IMR-90 (cell line): ENCODE measurements around the gene JPT2. TPM values are rescaled to one million over a fixed set of nuclear protein-coding genes. Genes with fewer than 3 reads are reported as not detected.

ENCODE experiments used
- ATAC-seq: fragments of 200-7000 bp; cut with Tn5 transposase; 2 replicates; pipeline ENCODE4 v1.9.1; 2020; ENCODE audit warnings: low read depth, mild to moderate bottlenecking, moderate library complexity
- BruUV-seq: library from RNA; stranded (reverse); fragments of 400-500 nt; replicated peaks from 2 replicates; lab custom pipeline; 2021; lab: Mats Ljungman, UMichigan
- CTCF ChIA-PET: fragments of 300-600 bp; formaldehyde crosslinking; extraction: SDS; loops from one replicate; lab custom pipeline; 2021; ENCODE audit warnings: antibody characterized with exemption; lab: Yijun Ruan, JAX
- POLR2A ChIA-PET: fragments of 300-600 bp; sonication (Branson Sonifier 250); formaldehyde crosslinking; loops from one replicate; lab custom pipeline; 2022; ENCODE audit warnings: antibody characterized with exemption; ENCODE audit not compliant: unreplicated experiment; lab: Charles Lee
- DNase-seq: peaks from one replicate; pipeline ENCODE4 v3.0.0; 2013
- H2AFZ ChIP-seq: replicated peaks from 2 replicates; pipeline ENCODE3; 2013; ENCODE audit warnings: low read length, mild to moderate bottlenecking; ENCODE audit not compliant: poor library complexity
- H2AK5ac ChIP-seq: 2 replicates; pipeline ENCODE4 v1.6.1; 2013; ENCODE audit warnings: low read depth, low read length, inconsistent platforms
- H2AK9ac ChIP-seq: replicated peaks from 2 replicates; pipeline ENCODE3; 2013; ENCODE audit warnings: mild to moderate bottlenecking, low read depth, low read length, moderate library complexity; ENCODE audit not compliant: poor library complexity
- H2BK120ac ChIP-seq: 2 replicates; pipeline ENCODE4 v1.6.1; 2013; ENCODE audit warnings: low read depth, low read length, inconsistent platforms
- H2BK15ac ChIP-seq: 3 replicates; pipeline ENCODE4 v1.6.1; 2013; ENCODE audit warnings: low read depth, low read length, inconsistent platforms
- H2BK20ac ChIP-seq: 2 replicates; pipeline ENCODE4 v1.6.1; 2013; ENCODE audit warnings: low read depth, mild to moderate bottlenecking, inconsistent platforms, low read length, moderate library complexity
- H2BK5ac ChIP-seq: 2 replicates; pipeline ENCODE4 v1.6.1; 2013; ENCODE audit warnings: mild to moderate bottlenecking, low read depth, low read length, inconsistent platforms; ENCODE audit not compliant: poor library complexity, severe bottlenecking
- H3K14ac ChIP-seq: replicated peaks from 2 replicates; pipeline ENCODE4 v1.6.1; 2013; ENCODE audit warnings: low read depth, low read length, inconsistent platforms
- H3K18ac ChIP-seq: 2 replicates; pipeline ENCODE4 v1.6.1; 2013; ENCODE audit warnings: low read depth, low read length, control low read depth
- H3K23ac ChIP-seq: 2 replicates; pipeline ENCODE4 v1.6.1; 2013; ENCODE audit warnings: low read depth, low read length, inconsistent platforms
- H3K27ac ChIP-seq: 2 replicates; pipeline ENCODE4 v1.5.1; 2013; ENCODE audit warnings: mild to moderate bottlenecking, control low read depth, low read length; ENCODE audit not compliant: insufficient read depth
- H3K27me3 ChIP-seq: 2 replicates; pipeline ENCODE4 v1.6.1; 2013; ENCODE audit warnings: low read length; ENCODE audit not compliant: control insufficient read depth, insufficient read depth
- H3K36me3 ChIP-seq: 2 replicates; pipeline ENCODE4 v1.6.1; 2013; ENCODE audit warnings: low read length, mixed read lengths; ENCODE audit not compliant: control insufficient read depth, insufficient read depth
- H3K4ac ChIP-seq: 2 replicates; pipeline ENCODE4 v1.6.1; 2013; ENCODE audit warnings: low read depth, low read length, inconsistent platforms
- H3K4me1 ChIP-seq: 2 replicates; pipeline ENCODE4 v1.6.1; 2013; ENCODE audit warnings: low read length, mixed read lengths; ENCODE audit not compliant: control insufficient read depth, insufficient read depth
- H3K4me2 ChIP-seq: 2 replicates; pipeline ENCODE4 v1.6.1; 2013; ENCODE audit warnings: low read depth, mild to moderate bottlenecking, control low read depth, low read length, moderate library complexity
- H3K4me3 ChIP-seq: 2 replicates; pipeline ENCODE4 v1.5.1; 2013; ENCODE audit warnings: low read depth, mild to moderate bottlenecking, control low read depth, low read length, moderate library complexity; ENCODE audit not compliant: insufficient read depth
- H3K56ac ChIP-seq: 2 replicates; pipeline ENCODE4 v1.6.1; 2013; ENCODE audit warnings: low read length, inconsistent platforms; ENCODE audit not compliant: insufficient read depth; ENCODE audit errors: extremely low read depth
- H3K79me1 ChIP-seq, 2 experiments: 2 replicates each; pipeline ENCODE4 v1.6.1; 2013; ENCODE audit warnings: low read length in 2 of 2, inconsistent platforms in 1 of 2, low read depth in 1 of 2
- H3K9ac ChIP-seq: 2 replicates; pipeline ENCODE4 v1.6.1; 2013; ENCODE audit warnings: low read depth, low read length, control low read depth
- H3K9me1 ChIP-seq: 2 replicates; pipeline ENCODE4 v1.6.1; 2013; ENCODE audit warnings: low read length, inconsistent platforms; ENCODE audit not compliant: insufficient read depth
- H3K9me3 ChIP-seq: 2 replicates; pipeline ENCODE4 v1.6.1; 2013; ENCODE audit warnings: low read length; ENCODE audit not compliant: control insufficient read depth, insufficient read depth
- H4K20me1 ChIP-seq: 2 replicates; pipeline ENCODE4 v1.6.1; 2013; ENCODE audit warnings: low read length, inconsistent platforms; ENCODE audit not compliant: insufficient read depth
- H4K5ac ChIP-seq: 2 replicates; pipeline ENCODE4 v1.6.1; 2013; ENCODE audit warnings: mild to moderate bottlenecking, low read depth, low read length, control low read depth
- H4K8ac ChIP-seq, 2 experiments: 2 replicates each; pipeline ENCODE4 v1.6.1; 2013; ENCODE audit warnings: low read depth in 2 of 2, low read length in 2 of 2, control low read depth in 1 of 2, inconsistent platforms in 1 of 2
- H4K91ac ChIP-seq: 2 replicates; pipeline ENCODE4 v1.6.1; 2013; ENCODE audit warnings: low read depth, low read length, inconsistent platforms; ENCODE audit not compliant: insufficient read depth
- NFE2L2 ChIP-seq: fragments of 150-350 bp; IDR thresholded peaks from 2 replicates; pipeline ENCODE4 v1.6.1; 2016; ENCODE audit warnings: low read depth, mild to moderate bottlenecking, low read length
- RFX5 ChIP-seq: IDR thresholded peaks from 2 replicates; pipeline ENCODE4 v1.8.0; 2012; ENCODE audit warnings: low read depth, mild to moderate bottlenecking, low read length, moderate library complexity
- WGBS, 2 experiments: methylation state at CpG; one replicate each; pipeline versions ENCODE4 v1.1.5 to v1.1.7; 2013; ENCODE audit warnings: missing lambda C conversion rate in 2 of 2; ENCODE audit not compliant: insufficient read length in 1 of 2; ENCODE audit errors: extremely low coverage in 2 of 2; 5-methylcytosine and 5-hydroxymethylcytosine counted together
- dilution Hi-C: fragments of 300-500 bp; cut with HindIII; formaldehyde crosslinking; loops from one replicate; pipeline ENCODE4 v1.14.3; 2018; ENCODE audit warnings: low sequenced_read_pairs; ENCODE audit not compliant: unreplicated experiment
- in situ Hi-C: fragments of 300-500 bp; cut with MboI; formaldehyde crosslinking; loops from 3 replicates; pipeline ENCODE4 v1.14.3; 2019; ENCODE audit warnings: low sequenced_read_pairs, inconsistent platforms, mixed read lengths
- intact Hi-C: fragments of 100-400 bp; cut with micrococcal nuclease; formaldehyde crosslinking; loops from 2 replicates; pipeline ENCODE4 v1.10.0; 2022
- polyA plus RNA-seq, 3 experiments: library from polyadenylated mRNA; depleted of rRNA; stranded (reverse); fragments of >200 nt; gene quantifications; 2 replicates each; pipeline ENCODE4 v1.2.3, GENCODE V29; 2012; ENCODE audit warnings: low replicate concordance in 1 of 3
- total RNA-seq: library from RNA; depleted of rRNA; stranded (reverse); fragments of >200 nt; gene quantifications from 2 replicates; pipeline ENCODE4 v1.2.3, GENCODE V29; 2012

JPT2 gene
- total and polyA plus RNA-seq, 2 of the 4 experiments (the other 2 are of a cell fraction), result 40.0 to 41.5 TPM

DNA sequence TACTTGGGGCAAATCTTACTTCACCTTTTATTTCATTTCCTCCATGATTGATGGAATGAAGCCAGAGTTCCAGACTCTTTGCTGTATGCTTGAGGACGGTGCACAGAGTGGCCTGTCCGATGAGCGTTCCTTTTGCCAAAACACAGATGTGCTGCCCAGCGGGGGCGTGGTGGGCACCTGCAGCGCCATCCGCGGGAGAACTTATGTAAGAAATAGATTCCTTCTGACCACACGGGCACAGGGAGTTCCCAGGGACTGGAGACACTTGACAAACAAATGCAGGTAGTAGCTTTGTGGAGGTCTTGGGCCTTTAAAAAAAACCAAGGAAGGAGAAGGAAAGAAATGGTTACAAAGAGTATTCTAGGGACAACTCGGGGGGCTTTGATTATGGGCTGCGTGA is 35.3 kb upstream of the JPT2 start:
- Histone ChIP-seq H3K9me1 (peaks cover 15% of the 10 kb centered on the region), H3K36me3 (peaks cover 72% of the 10 kb centered on the region), H3K4me1 (peaks cover 3% of the 10 kb centered on the region; the same call in 1 of the 2 replicates), H3K27me3 (no peaks in the 10 kb centered on the region), H4K5ac (no peak overlapping the region), H2AK9ac (no peak overlapping the region), H2BK5ac (no peak overlapping the region), H3K23ac (no peak overlapping the region), H2BK20ac (no peak overlapping the region), H3K9me3 (no peaks in the 10 kb centered on the region), H4K91ac (no peak overlapping the region), H2BK15ac (no peak overlapping the region), H3K4me2 (no peak overlapping the region), H4K20me1 (peaks cover 34% of the 10 kb centered on the region), H3K14ac (no peak overlapping the region), H3K56ac (no peak overlapping the region), H3K18ac (no peak overlapping the region), H2BK120ac (no peak overlapping the region), H4K8ac (no peak overlapping the region), H3K9ac (no peak overlapping the region), H3K4ac (no peak overlapping the region), H3K27ac (no peak overlapping the region), H2AK5ac (no peak overlapping the region), H3K4me3 (no peak overlapping the region), H3K79me1 (peaks cover 25 to 47% of the 10 kb centered on the region in 2 experiments), H2AFZ (no peak overlapping the region)
- no TSS peak for BruUV-seq
- CTCF ChIA-PET, result no interaction called here
- TF ChIP-seq NFE2L2, result no peak
- no peak for TF ChIP-seq RFX5
- dilution Hi-C loops, result no loop called here
- 97% methylated on average over 10 of the region's 11 CpGs; no CpG with 5 or more reads in 1 of the 2 experiments for WGBS, 2 experiments
- intact Hi-C loops, result no loop called here
- POLR2A ChIA-PET, result no interaction called here
- no peak for ATAC-seq
- no peak for DNase-seq
- in situ Hi-C loops, result no loop called here
